Liver (tissue), 9 donors: Measurements from ENCODE around the gene CHID1. TPM values are rescaled to one million over a fixed set of nuclear protein-coding genes. Genes with fewer than 3 reads are reported as not detected.

Experiments
- DNase-seq: peaks from one replicate; pipeline ENCODE4 v3.0.0-alpha.2; 2017; ENCODE audit warnings: low spot score
- H3K27ac ChIP-seq, 2 donors: one replicate each; pipeline ENCODE4 v1.7.0; 2013; ENCODE audit warnings: inconsistent platforms in 2 of 2, low read length in 2 of 2, control low read depth in 1 of 2, low read depth in 1 of 2, mild to moderate bottlenecking in 1 of 2
- H3K27me3 ChIP-seq, 4 donors: one replicate each; pipeline versions ENCODE4 v1.6.1 to v1.7.0; 2013; ENCODE audit warnings: low read length in 3 of 4, inconsistent platforms in 1 of 4, mild to moderate bottlenecking in 1 of 4, moderate library complexity in 1 of 4; ENCODE audit not compliant: control insufficient read depth in 4 of 4, insufficient read depth in 4 of 4
- H3K36me3 ChIP-seq, 4 donors: one replicate each; pipeline versions ENCODE4 v1.6.1 to v1.7.0; 2013; ENCODE audit warnings: low read length in 3 of 4, mild to moderate bottlenecking in 3 of 4, low read depth in 1 of 4, moderate library complexity in 1 of 4; ENCODE audit not compliant: control insufficient read depth in 4 of 4, insufficient read depth in 3 of 4
- H3K4me1 ChIP-seq, 4 donors: one replicate each; pipeline versions ENCODE4 v1.6.1 to v1.7.0; 2013; ENCODE audit warnings: low read length in 3 of 4, mild to moderate bottlenecking in 3 of 4, moderate library complexity in 1 of 4; ENCODE audit not compliant: control insufficient read depth in 4 of 4, insufficient read depth in 4 of 4
- H3K4me3 ChIP-seq, 3 donors: one replicate each; pipeline versions ENCODE4 v1.6.1 to v1.7.0; 2013; ENCODE audit warnings: low read length in 3 of 3, control low read depth in 1 of 3, low read depth in 1 of 3, mild to moderate bottlenecking in 1 of 3
- H3K9ac ChIP-seq, 2 donors: one replicate each; pipeline ENCODE4 v1.7.0; 2013; ENCODE audit warnings: low read length in 2 of 2, mild to moderate bottlenecking in 2 of 2, moderate library complexity in 2 of 2, control low read depth in 1 of 2, low read depth in 1 of 2
- H3K9me3 ChIP-seq, 4 donors: one replicate each; pipeline versions ENCODE4 v1.6.1 to v1.7.0; 2013; ENCODE audit warnings: low read length in 3 of 4; ENCODE audit not compliant: control insufficient read depth in 4 of 4
- ATF3 ChIP-seq: IDR thresholded peaks from 2 replicates; pipeline ENCODE4 v1.6.1; 2016; ENCODE audit warnings: antibody characterized with exemption
- CTCF ChIP-seq: fragments of 150-350 bp; IDR thresholded peaks from 2 replicates; pipeline ENCODE4 v1.5.1; 2017; ENCODE audit warnings: improper control_type of control experiment, low read depth, low read length; ENCODE audit not compliant: missing input control
- EGR1 ChIP-seq, 2 donors: IDR thresholded peaks; 2 replicates each; pipeline ENCODE4 v1.6.1; 2016 to 2018; ENCODE audit warnings: antibody characterized with exemption in 2 of 2, low read depth in 2 of 2
- FOXA1 ChIP-seq: IDR thresholded peaks from 2 replicates; pipeline ENCODE4 v1.6.1; 2016; ENCODE audit warnings: antibody characterized with exemption
- FOXA2 ChIP-seq: IDR thresholded peaks from 2 replicates; pipeline ENCODE4 v1.6.1; 2016; ENCODE audit warnings: antibody characterized with exemption
- GABPA ChIP-seq, 2 donors: IDR thresholded peaks in 1 of 2; conservative IDR thresholded peaks in 1 of 2; 2 replicates each; pipeline ENCODE4 v1.6.1; 2016; ENCODE audit warnings: antibody characterized with exemption in 2 of 2, mild to moderate bottlenecking in 1 of 2, moderate library complexity in 1 of 2
- HNF4A ChIP-seq, 2 donors: conservative IDR thresholded peaks; 2 replicates each; pipeline ENCODE4 v1.6.1; 2016; ENCODE audit warnings: antibody characterized with exemption in 2 of 2, mild to moderate bottlenecking in 2 of 2
- HNF4G ChIP-seq: IDR thresholded peaks from 2 replicates; pipeline ENCODE4 v1.6.1; 2016; ENCODE audit warnings: antibody characterized with exemption
- JUND ChIP-seq, 2 donors: IDR thresholded peaks; 2 replicates each; pipeline ENCODE4 v1.6.1; 2016; ENCODE audit warnings: antibody characterized with exemption in 2 of 2
- MAX ChIP-seq: IDR thresholded peaks from 2 replicates; pipeline ENCODE4 v1.6.1; 2016; ENCODE audit warnings: antibody characterized with exemption
- NR2F2 ChIP-seq: IDR thresholded peaks from 2 replicates; pipeline ENCODE4 v1.6.1; 2016; ENCODE audit warnings: antibody characterized with exemption
- RAD21 ChIP-seq, 2 donors: IDR thresholded peaks; 2 replicates each; pipeline ENCODE4 v1.6.1; 2016; ENCODE audit warnings: antibody characterized with exemption in 2 of 2, mild to moderate bottlenecking in 2 of 2
- REST ChIP-seq: IDR thresholded peaks from 2 replicates; pipeline ENCODE4 v1.6.1; 2016; ENCODE audit warnings: antibody characterized with exemption, mild to moderate bottlenecking
- RXRA ChIP-seq, 2 donors: IDR thresholded peaks; 2 replicates each; pipeline ENCODE4 v1.6.1; 2017 to 2018; ENCODE audit warnings: antibody characterized with exemption in 2 of 2, mild to moderate bottlenecking in 1 of 2
- SP1 ChIP-seq: IDR thresholded peaks from 2 replicates; pipeline ENCODE4 v1.6.1; 2018; ENCODE audit warnings: antibody characterized with exemption, mild to moderate bottlenecking
- YY1 ChIP-seq: IDR thresholded peaks from 2 replicates; pipeline ENCODE4 v1.6.1; 2016; ENCODE audit warnings: antibody characterized with exemption, mild to moderate bottlenecking
- ZBTB33 ChIP-seq: IDR thresholded peaks from 2 replicates; pipeline ENCODE4 v1.6.1; 2016; ENCODE audit warnings: antibody characterized with exemption
- WGBS: extraction: QIAGEN DNeasy Blood & Tissue Kit; methylation state at CpG from one replicate; pipeline ENCODE4 v1.1.7; 2013; 5-methylcytosine and 5-hydroxymethylcytosine counted together
- polyA plus RNA-seq, 2 donors: library from polyadenylated mRNA; stranded (reverse) in 1 of 2; unstranded in 1 of 2; fragments of 200-250 nt in 1 of 2; fragments of >200 nt in 1 of 2; fragmentation: Nextera tagmentation in 1 of 2; extraction: Ambion mirVana in 1 of 2; gene quantifications; one replicate each; pipeline versions ENCODE4 v1.2.1 to v1.2.3, GENCODE V29; 2013 to 2015
- total RNA-seq, 2 donors: library from RNA; depleted of rRNA; stranded (reverse); fragments of >200 nt; gene quantifications; one replicate each; pipeline ENCODE4 v1.2.3, GENCODE V29; 2014
- donor health status: healthy.
- donor health status: healthy.
- donor health status: healthy.
- donor health status: healthy.
- donor health status: healthy.

The CHID1 gene
- total and polyA plus RNA-seq, 4 donors: 39.5 to 68.8 (median 59.1) TPM

GRCh38 chr11:899724-900123 lies 10.9 kb downstream of the CHID1 start:
- no peak for TF ChIP-seq FOXA2
- WGBS: 95% methylated on average over 11 of the region's 11 CpGs

GRCh38 chr11:898540-899190 lies 11.9 kb downstream of the CHID1 start:
- TF ChIP-seq JUND (IDR thresholded peaks at IDR 0.05): no peak
- no peak for TF ChIP-seq FOXA2
- TF ChIP-seq ZBTB33: no peak
- no peak for TF ChIP-seq YY1
- peak in 1 of 2 donors; percentile 74 for TF ChIP-seq RAD21 (IDR thresholded peaks at IDR 0.05)
- TF ChIP-seq ATF3: no peak
- TF ChIP-seq CTCF: peak; percentile 34
- no peak for TF ChIP-seq GABPA (IDR thresholded peaks at IDR 0.05 in 1 of 2, conservative IDR thresholded peaks at IDR 0.05 in 1 of 2)
- no peak for TF ChIP-seq MAX
- no peak for TF ChIP-seq SP1
- Histone ChIP-seq H3K27ac (no peak overlapping the region), H3K9me3 (no peaks in the 10 kb centered on the region), H3K4me3 (no peak overlapping the region), H3K36me3 (peaks cover 25 to 56% (median 34%) of the 10 kb centered on the region in 4 donors), H3K27me3 (no peaks in the 10 kb centered on the region), H3K9ac (no peak overlapping the region), H3K4me1 (no peaks in the 10 kb centered on the region)
- 91% methylated on average over 22 of the region's 22 CpGs for WGBS
- peak; percentile 56 for DNase-seq

More at GRCh38 chr11:899724-900123, 10.9 kb downstream of the CHID1 start:
- H3K27ac ChIP-seq: no peak overlapping the region
- H3K4me3 ChIP-seq: no peak overlapping the region
- H3K9me3 ChIP-seq: no peaks in the 10 kb centered on the region
- H3K36me3 ChIP-seq: peaks cover 27 to 66% (median 41%) of the 10 kb centered on the region in 4 donors
- H3K4me1 ChIP-seq: no peaks in the 10 kb centered on the region
- no peaks in the 10 kb centered on the region for H3K27me3 ChIP-seq
- H3K9ac ChIP-seq: no peak overlapping the region
- no peak for DNase-seq

- Histone ChIP-seq H3K36me3 (peaks cover 23 to 55% (median 33%) of the 10 kb centered on the region in 4 donors), H3K4me1 (no peaks in the 10 kb centered on the region), H3K9ac (no peak overlapping the region), H3K27me3 (no peaks in the 10 kb centered on the region), H3K4me3 (no peak overlapping the region), H3K9me3 (no peaks in the 10 kb centered on the region), H3K27ac (no peak overlapping the region)
- no peak for DNase-seq
- WGBS: 74% methylated on average over 10 of the region's 10 CpGs
- TF ChIP-seq YY1: no peak
- TF ChIP-seq EGR1 (IDR thresholded peaks at IDR 0.05; ENCODE audit: low read depth in 2 of 2): no peak
- no peak for TF ChIP-seq RAD21 (IDR thresholded peaks at IDR 0.05)
- TF ChIP-seq FOXA1: no peak
- no peak for TF ChIP-seq HNF4A (conservative IDR thresholded peaks at IDR 0.05)
- no peak for TF ChIP-seq CTCF
- no peak for TF ChIP-seq REST
- no peak for TF ChIP-seq RXRA (IDR thresholded peaks at IDR 0.05)
- no peak for TF ChIP-seq JUND (IDR thresholded peaks at IDR 0.05)
- TF ChIP-seq NR2F2: no peak
- TF ChIP-seq ATF3: no peak
- TF ChIP-seq HNF4G: no peak
Measured at GRCh38 chr11:898143-898511, 12.5 kb downstream of the CHID1 start.
